ENCODE data around the gene ZWINT.

ZWINT gene, protein sequence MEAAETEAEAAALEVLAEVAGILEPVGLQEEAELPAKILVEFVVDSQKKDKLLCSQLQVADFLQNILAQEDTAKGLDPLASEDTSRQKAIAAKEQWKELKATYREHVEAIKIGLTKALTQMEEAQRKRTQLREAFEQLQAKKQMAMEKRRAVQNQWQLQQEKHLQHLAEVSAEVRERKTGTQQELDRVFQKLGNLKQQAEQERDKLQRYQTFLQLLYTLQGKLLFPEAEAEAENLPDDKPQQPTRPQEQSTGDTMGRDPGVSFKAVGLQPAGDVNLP

DNA sequence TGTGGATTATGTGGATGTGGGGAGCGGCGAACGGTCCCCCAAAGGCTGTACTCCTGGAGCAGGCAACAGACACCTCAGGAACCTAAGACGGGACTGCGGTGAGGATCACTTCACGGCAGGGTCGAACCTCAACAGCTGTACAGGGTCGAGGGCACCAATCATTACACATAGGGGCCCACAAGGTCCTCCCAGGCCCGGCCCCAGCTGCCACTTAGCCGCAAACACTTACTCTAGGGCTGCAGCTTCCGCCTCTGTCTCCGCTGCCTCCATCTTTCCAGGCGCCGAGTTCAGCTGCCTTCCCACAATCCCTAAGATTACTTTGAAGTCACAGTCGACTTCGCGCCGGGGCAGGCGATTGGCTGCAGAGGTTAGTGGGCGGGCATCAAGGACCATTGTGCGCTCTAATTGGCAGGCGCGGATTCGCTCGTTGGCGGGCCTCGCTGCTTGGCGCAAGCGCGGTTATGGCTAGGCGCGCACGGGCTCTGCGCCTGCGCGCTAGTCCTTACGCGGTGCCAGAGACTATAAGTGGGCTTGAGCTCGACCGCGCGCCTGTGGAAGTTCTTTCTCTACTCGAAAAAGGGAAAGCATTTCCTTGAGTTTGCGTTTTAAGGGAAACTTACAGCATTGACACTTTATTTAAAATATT is at the start of gene ZWINT:
TSS of gene ZWINT (minus strand) at position 293 of the 646 bp plus-strand sequence. CDS start at position 270, 23 bp downstream.
- peak; percentile 98 for DNase-seq (ENCODE audit: low read depth, low spot score)

DNA sequence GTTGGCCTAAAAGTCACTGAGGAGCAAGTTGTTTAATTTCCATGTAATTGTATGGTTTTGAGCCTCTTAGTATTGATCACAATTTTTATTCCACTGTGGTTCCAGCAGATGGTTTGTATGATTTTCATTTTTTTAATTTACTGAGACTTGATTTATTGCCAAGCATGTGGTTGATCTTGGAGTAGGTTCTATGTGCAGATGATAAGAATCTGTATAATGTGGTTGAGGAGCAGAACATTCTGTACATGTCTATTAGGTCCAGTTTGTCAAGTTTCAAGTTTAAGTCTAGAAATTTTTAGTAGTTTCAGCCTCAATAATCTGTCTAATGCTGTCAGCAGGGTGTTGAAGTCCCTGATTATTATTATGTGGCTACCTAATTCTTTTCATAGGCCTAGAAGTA is 22.7 kb upstream of the ZWINT start:
- DNase-seq (ENCODE audit: low read depth, low spot score): no peak

DNA sequence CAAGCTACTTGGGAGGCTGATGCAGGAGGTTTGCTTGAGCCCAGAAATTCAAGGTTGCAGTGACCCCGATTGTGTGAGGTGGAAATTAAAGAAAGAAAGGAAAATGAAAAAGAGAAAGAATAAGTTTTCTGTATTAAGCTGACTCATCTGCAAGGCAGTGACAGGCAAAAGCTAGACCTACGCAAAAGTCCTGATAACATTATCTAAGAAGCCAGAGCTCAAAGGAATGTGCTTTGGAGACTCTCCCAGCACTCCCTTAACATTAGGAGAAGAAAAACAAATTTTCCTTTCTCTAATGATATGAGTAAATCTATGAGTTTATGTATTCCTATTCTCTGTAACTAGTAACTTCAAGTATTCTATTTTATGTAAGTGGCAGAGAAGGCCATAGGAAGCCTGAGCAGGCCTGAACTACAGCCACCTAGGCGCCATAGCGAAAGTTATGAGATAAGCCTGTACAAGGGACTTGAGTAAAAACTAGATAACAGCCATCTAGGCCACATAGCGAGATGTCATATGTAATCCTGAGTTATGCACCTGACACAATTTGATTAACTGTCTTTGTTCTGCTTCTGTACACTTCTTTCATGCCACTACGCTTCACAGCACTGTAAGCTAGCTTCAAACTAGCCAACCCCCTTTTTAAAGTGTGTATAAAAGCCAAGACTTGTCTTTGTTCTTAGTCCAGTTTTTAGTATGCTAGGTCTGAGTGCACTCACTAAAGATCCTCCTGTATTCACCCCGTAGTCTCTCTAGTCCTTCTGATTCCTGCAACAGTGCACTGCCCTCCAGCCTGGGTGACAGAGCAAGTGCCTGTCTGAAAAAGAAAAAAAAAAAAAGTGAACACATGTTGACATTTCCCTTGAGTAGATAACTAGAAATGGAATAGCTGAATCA is 9.4 kb upstream of the ZWINT start:
- peak; percentile 15 for DNase-seq (ENCODE audit: low read depth, low spot score)

DNA sequence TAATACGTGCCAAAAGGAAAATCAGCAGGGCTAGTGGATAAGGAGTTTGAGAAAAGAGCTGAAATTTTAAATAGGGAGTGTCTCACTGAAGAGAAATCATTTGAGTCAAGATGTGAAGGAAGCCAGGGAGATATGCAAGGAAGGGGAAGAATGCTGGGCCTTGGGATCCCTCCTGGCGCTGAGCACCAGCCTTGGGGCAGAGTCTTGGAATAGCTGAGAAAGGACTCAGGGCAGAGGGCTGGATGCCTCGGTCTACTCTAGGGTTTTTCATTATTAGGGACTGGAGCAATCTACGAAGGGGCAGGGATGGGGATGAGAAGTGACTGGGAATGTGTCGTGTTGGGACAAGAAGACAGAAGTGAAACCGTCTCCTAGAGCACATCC is 484 bp downstream of the ZWINT start:
- DNase-seq (ENCODE audit: low read depth, low spot score): peak; percentile 55

DNA sequence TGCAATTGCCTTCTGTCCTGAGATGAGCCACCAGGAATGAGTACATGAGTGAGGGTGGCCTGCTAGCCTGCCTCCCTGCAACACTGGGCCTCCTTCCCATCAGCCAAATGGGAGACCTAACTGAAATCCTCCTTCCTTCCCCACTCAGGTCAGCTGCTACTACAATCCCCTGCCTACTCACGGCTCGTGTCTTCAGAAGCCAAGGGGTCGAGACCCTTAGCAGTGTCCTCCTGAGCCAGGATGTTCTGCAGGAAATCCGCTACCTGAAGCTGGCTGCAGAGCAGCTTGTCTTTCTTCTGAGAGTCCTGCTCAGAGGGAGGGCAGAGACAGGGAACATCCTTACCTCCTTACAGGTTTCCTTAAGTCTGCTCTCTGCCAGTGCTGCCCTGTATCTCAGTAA is 1.2 kb downstream of the ZWINT start:
- DNase-seq (ENCODE audit: low read depth, low spot score): no peak

DNA sequence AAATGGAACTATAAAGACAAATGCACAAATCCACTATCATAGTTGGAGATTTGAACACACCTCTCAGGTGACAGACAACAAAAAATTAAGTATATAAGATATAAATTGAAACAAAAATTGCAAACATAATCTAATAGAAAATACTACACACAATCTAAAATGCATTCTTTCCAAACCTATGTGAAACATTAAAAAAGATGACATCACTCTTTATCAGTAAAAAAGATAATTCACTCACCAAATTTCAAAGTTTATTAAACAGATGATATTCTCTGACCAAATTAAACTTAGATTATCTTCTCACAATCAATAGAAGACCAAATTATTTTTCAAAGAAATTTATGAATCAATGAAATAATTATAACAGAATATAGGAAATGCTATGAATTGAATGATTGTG is 4.0 kb downstream of the ZWINT start:
- DNase-seq (ENCODE audit: low read depth, low spot score): no peak

DNA sequence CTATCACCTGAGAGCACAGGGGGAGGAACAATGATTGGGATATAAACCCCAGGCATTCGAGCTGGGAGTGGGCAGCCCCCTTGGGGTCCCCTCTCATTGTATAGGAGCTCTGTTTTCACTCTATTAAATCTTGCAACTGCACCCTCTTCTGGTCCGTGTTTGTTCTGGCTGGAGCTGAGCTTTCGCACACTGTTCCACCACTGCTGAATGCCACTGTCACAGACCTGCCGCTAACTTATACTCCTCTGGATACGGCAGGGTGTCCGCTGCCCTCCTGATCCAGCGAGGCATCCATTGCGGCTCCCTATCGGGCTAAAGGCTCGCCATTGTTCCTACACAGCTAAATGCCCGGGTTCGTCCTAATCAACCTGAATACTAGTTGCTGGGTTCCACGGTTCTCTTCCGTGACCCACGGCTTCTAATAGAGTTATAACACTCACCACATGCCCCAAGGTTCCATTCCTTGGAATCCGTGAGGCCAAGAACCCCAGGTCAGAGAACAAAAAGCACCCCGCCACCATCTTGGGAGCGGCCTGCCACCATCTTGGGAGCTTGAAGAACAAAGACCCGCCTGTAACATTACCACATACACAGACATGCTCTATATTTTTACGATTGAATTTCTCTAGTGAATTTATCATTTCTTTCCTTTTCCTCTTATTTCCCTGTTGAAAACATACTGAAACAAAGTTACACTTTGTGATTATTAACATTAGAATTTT is 9.0 kb downstream of the ZWINT start:
- DNase-seq (ENCODE audit: low read depth, low spot score): peak; percentile 2

DNA sequence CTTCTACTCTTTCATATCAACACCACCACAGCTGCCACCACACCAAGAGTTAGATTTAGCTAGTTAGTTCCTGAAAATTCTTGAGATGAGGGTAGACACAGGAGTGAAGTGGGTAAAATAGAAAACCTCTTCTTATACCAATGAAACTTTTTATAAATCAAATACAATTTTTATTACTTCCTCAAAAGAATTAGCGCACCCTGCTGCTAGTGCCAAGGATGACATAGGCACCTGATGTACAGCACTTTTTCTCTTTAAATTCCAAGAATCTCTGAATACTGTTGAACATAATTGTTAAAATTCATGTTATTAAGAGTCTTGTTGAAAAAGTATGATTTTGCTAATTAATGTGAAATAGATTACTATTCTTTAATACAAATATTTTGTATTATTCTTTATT is 11.4 kb downstream of the ZWINT start:
- no peak for DNase-seq (ENCODE audit: low read depth, low spot score)

DNA sequence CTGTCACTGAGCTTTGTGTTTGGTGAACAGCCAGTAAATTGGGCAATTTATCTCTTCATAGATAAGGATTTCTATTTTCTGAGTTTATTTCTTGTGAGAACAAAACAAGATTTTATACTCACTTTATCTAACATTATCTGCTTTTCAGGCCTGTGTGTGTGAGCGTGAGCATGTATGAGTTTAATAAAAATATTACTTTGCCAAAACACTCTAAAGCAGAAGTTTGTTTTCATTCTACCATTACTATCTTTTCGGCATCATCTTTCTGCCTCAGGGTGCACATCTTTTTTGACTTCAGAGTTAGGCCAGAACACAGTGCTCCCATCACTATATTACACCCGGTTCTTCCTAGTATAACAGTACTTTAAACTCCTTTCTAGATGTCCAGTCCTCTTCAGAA is 13.0 kb downstream of the ZWINT start:
- no peak for DNase-seq (ENCODE audit: low read depth, low spot score)

DNA sequence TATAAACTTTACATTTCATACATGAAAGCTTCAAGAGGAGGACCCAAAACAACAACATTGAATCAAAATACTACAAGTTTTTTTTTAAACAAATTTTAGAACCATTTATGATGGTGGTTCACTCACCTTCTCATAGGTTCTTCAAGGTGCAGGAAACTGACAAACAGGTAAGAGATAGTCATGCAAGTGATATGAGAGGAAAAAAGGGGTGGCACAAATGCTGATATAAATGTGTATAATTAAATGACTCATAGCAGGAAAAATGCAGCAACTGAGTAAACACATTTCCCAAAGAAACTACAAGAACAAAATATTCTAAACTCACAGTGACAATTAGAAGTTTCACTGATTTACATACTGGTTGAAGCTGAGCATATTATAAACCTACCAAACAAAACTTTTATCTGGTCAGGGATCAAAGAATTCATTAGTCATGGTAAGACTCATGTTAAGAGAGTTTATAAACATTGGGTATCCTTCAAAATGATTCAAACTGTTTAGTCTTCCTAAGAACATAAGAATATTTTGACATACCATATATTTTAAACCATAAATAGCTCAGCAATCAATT is 14.1 kb downstream of the ZWINT start:
- DNase-seq (ENCODE audit: low read depth, low spot score): no peak

DNA sequence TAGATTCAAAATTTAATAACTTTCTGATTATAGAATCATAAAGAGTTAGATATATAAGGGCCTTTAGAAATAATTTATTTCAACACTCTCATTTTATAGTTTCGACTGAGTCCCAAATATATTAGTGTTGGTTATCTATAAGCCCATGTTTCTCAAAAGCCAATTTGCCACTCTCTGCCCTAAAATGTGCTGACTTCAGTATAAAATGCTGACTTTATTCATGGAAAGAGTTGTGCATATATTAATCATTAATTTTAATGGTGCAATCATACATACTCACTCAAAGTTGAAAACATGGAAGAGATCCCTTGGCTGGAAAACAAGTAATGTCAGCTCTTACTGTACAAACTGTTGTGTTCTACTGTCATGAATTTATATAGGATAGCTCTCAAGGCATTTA is 19.4 kb downstream of the ZWINT start:
- DNase-seq (ENCODE audit: low read depth, low spot score): no peak

DNA sequence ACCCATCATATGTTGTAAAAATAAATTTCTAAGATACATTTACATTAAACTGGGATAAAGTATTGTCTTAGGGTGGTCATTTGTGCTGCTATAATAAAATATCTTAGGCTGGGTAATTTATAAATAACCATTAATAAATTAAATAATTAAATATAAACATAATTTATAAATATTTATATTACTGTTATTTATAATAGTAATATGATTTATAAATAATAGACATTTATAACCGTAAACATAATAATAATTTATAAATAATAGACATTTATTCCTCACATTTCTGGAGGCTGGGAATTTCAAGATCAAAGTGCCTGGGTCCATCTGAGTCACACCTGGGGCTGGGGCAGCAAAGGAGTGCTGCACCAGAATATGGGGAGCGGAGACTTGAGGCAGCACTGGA is 31.1 kb downstream of the ZWINT start:
- DNase-seq (ENCODE audit: low read depth, low spot score): no peak

DNA sequence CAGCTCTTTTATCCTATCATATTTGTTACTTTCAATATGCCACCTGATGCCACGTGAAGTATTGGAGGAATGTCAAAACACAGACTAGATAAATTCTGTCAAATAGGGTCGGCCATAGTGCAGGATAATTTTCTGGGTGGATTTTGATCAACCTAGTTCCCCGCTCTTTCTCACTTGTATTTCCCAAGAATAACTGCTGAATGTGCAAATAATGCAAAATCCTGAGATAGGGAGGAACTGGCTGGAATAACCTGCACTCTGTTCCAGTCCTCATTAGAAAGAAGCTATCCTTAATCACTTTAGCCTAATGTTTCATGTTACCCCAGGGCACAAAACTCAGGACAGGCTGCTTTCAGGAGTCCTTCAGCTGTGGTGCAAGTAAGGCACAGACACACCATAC is 33.9 kb downstream of the ZWINT start:
- DNase-seq (ENCODE audit: low read depth, low spot score): no peak

DNA sequence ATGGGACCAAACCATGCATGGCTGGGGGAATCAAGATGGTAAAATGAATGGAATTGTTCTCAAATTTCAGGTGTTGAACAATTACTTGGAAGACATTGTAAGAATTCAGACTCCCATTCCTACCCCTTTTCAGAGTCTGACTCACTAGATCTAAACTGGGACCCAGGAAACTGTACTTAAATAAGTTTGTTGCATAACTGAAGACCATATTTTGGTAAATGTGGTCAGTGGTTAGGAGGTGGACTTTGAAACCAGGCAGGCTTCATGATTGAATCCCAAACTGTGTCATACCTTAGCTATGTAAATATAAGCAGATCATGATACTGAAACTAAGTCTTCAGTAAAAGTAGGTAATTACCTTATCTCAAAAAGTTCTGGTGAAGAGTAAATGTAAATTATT is 41.7 kb downstream of the ZWINT start:
- DNase-seq (ENCODE audit: low read depth, low spot score): no peak

DNA sequence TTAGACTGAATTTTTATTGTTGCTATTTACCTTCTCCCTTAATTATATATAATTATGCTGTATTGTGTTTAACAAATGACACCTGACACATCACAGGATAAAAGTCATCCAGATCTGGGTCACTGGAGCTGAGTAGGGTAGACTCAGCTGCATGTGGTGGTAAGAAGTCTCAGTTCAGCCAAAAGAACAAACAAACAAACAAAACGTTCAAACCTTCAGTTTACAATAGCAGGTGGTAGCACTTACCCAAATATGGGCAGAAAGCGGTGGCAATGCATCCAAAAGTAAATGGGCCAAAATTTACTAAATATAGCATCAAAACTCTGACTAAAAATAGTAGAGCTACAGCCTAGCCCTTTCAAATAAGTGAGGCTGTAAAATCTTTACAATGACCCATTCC is 42.2 kb downstream of the ZWINT start:
- DNase-seq (ENCODE audit: low read depth, low spot score): no peak

DNA sequence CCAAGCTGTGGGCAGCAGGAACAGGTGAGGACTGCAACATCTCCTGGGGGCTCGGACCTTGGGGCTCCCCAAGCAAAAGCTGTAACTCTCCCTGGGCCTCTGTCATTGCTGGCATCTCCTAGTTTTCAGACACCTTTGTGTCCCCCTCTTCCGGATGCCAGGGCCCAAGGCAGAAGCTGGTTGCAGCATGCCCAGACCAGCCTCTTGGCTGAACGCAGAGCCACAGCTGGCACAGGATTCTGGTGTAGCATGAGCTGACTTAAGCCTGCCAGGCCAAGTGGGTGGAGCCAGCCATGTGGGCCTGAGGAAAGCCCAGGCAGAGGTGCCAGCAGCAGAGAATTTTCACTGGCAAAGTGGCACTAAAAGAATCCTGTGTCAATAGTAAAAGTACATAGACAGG is 43.5 kb downstream of the ZWINT start:
- DNase-seq (ENCODE audit: low read depth, low spot score): no peak

DNA sequence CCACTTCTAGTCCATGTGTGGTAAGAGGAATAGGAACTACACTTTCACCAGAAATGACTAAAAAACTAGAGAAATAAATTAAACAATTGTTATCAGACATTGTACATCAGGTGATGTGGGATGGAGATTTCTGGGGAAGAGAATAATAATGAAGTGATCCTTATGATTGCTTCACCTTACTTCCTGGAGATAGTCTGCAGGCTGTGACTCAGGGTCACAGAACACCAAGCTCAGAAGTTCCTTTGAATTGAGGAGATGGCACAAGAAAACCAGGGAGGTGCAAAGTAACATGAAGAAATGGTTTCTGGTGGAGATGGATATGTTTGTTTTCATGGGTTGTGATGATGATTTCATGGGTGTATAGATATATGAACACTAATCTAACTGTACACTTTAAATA is 44.5 kb downstream of the ZWINT start:
- no peak for DNase-seq (ENCODE audit: low read depth, low spot score)
